NT2/D1 (cell line): ENCODE data around the gene BRINP3.

Experiments
- DNase-seq: peaks from one replicate; pipeline ENCODE4 v3.0.0-alpha.2; 2011; ENCODE audit warnings: low read depth, low spot score
- H3K27me3 ChIP-seq: 2 replicates; pipeline ENCODE4 v1.6.0; 2011; ENCODE audit warnings: mild to moderate bottlenecking; ENCODE audit not compliant: insufficient read length, insufficient read depth
- H3K36me3 ChIP-seq: 2 replicates; pipeline ENCODE4 v1.6.1; 2011; ENCODE audit warnings: mild to moderate bottlenecking, low read length, mixed read lengths; ENCODE audit not compliant: insufficient read depth, insufficient read length
- H3K4me1 ChIP-seq: 2 replicates; pipeline ENCODE4 v1.5.1; 2011; ENCODE audit not compliant: insufficient read depth, insufficient read length
- H3K4me3 ChIP-seq: 2 replicates; pipeline ENCODE4 v1.5.1; 2011; ENCODE audit warnings: low read depth; ENCODE audit not compliant: insufficient read length
- H3K9ac ChIP-seq: 2 replicates; pipeline ENCODE4 v1.6.0; 2011; ENCODE audit warnings: low read depth; ENCODE audit not compliant: insufficient read length
- H3K9me3 ChIP-seq: 2 replicates; pipeline ENCODE4 v1.5.1; 2011; ENCODE audit warnings: mild to moderate bottlenecking, low read length; ENCODE audit not compliant: insufficient read depth
- SUZ12 ChIP-seq: IDR thresholded peaks from 2 replicates; pipeline ENCODE4 v1.6.1; 2011; ENCODE audit not compliant: insufficient read length, insufficient read depth; ENCODE audit errors: extremely low read depth
- YY1 ChIP-seq: IDR thresholded peaks from 2 replicates; pipeline ENCODE4 v1.6.1; 2011; ENCODE audit not compliant: insufficient read length, insufficient read depth
- ZNF274 ChIP-seq: IDR thresholded peaks from 2 replicates; pipeline ENCODE4 v1.6.1; 2011; ENCODE audit warnings: mild to moderate bottlenecking, low read depth, low read length

Gene BRINP3

DNA sequence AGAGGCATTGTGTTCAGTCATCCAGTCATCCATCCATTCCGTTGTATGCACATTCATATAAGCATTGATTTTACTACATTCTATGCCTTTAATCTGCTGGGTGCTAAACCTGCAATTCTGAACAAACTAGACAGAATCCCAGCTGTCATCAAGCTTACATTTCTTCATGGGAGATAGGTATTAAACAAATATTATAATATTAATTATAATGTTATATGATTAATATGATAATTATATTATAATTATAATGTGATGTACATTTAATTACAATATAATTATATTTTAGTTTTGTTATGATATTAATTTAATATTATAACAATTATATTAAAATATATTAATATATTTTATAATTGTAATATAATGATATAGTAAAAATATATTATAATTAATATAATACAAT lies 112.4 kb downstream of the BRINP3 start:
- TF ChIP-seq YY1 = no peak
- Histone ChIP-seq H3K4me3 (no peak overlapping the region), H3K9ac (no peak overlapping the region), H3K4me1 (no peaks in the 10 kb centered on the region), H3K27me3 (no peaks in the 10 kb centered on the region), H3K36me3 (no peaks in the 10 kb centered on the region), H3K9me3 (peaks cover 12% of the 10 kb centered on the region)
- DNase-seq = no peak

DNA sequence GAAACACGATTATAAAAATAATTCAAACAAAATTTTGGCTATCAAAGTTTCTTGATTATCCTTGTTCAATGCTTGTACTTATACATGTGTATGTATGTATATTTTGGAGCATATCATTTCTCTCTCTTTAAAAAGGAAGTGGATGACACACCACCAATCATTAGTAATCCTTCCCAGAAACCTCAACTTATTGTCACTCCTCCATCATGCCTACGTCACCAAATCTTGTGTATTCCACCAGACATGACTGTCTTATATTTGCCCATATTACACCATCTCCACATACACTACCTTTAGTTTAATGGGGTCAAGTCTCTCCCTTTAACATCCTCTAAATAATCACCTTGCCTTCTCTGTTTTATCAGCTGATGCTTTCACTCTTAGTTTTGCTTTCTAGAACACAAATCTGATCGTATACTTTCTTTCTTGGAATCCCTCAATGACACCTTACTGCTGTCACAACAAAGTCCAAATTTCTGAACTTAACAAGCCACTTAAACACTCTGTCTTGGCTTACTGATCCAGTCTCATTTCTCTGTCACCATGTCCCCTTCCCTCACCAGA lies 124.0 kb downstream of the BRINP3 start:
- no peak for DNase-seq
- Histone ChIP-seq H3K4me3 (no peak overlapping the region), H3K36me3 (no peaks in the 10 kb centered on the region), H3K9me3 (no peaks in the 10 kb centered on the region), H3K4me1 (no peaks in the 10 kb centered on the region), H3K9ac (no peak overlapping the region), H3K27me3 (no peaks in the 10 kb centered on the region)
- TF ChIP-seq ZNF274 = no peak
- no peak for TF ChIP-seq YY1
- no peak for TF ChIP-seq SUZ12

DNA sequence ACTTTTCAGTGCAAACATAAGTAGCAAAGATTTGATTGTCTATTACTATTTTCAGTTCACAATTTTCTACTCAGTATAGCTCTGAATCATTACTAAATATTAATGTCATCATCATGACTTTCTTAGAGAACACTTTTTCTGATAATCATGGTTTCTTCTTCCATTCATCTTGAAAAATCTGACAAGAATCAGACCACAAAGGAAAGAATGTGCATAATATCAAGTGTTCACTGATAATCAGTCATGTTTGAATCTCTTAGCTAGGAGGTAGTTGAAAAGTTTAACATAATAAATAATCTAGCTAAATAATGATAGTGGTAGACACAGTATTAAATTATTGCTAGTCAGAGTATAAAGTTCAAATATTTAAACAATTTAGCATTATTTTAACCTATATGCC lies 133.2 kb downstream of the BRINP3 start:
- H3K27me3 ChIP-seq = no peaks in the 10 kb centered on the region
- no peak for DNase-seq
- TF ChIP-seq ZNF274 (no peak), YY1 (no peak), SUZ12 (no peak)

DNA sequence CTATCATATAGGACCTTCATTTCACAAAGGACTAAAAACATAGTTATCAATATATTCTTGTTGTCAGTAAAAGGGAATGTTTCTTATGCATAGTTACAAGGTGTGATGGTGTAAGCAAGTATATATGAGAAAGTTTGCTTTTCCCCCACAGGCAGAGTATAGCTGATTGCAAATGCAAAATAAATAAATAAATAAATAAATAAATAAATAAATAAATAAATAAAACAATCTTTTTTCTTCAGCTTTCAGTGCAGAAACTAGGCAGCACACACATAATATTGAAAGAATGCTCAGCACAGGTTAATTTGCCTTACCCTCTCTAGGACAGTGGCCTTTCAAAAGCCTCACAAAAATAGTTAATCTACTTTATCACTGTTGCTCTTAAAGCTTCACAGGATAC lies 138.8 kb downstream of the BRINP3 start:
- H3K36me3 ChIP-seq = no peaks in the 10 kb centered on the region
- no peak overlapping the region for H3K9ac ChIP-seq
- H3K4me3 ChIP-seq = no peak overlapping the region
- H3K9me3 ChIP-seq = no peaks in the 10 kb centered on the region
- DNase-seq = no peak
- TF ChIP-seq SUZ12 = no peak
- TF ChIP-seq ZNF274 = no peak
- no peak for TF ChIP-seq YY1
- no peaks in the 10 kb centered on the region for H3K27me3 ChIP-seq
- no peaks in the 10 kb centered on the region for H3K4me1 ChIP-seq

More for the DNA sequence above, 133.2 kb downstream of the BRINP3 start:
- Histone ChIP-seq H3K9me3 (no peaks in the 10 kb centered on the region), H3K4me1 (no peaks in the 10 kb centered on the region), H3K36me3 (no peaks in the 10 kb centered on the region), H3K9ac (no peak overlapping the region), H3K4me3 (no peak overlapping the region)

DNA sequence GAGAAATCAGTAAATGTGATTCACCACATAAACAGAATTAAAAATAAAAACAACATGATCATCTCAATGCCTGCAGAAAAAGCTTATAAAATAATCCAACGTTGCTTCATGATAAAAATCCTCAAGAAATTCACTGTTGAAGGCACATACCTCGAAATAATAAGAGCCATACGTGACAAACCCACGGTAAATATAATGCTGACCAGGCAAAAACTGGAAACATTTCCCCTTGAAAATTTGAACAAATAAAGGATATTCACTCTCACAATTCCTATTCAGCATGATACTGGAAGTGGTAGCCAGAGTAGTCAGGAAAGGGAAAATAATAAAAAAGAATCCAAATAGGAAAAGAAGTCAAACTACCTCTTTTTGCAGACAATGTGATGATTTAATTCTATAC lies 148.8 kb downstream of the BRINP3 start:
- Histone ChIP-seq H3K36me3 (no peaks in the 10 kb centered on the region), H3K4me3 (no peak overlapping the region), H3K9me3 (peaks cover 4% of the 10 kb centered on the region; the same call in 1 of the 2 replicates), H3K27me3 (no peaks in the 10 kb centered on the region), H3K4me1 (no peaks in the 10 kb centered on the region), H3K9ac (no peak overlapping the region)
- DNase-seq = no peak
- TF ChIP-seq ZNF274 = no peak
- no peak for TF ChIP-seq YY1
- TF ChIP-seq SUZ12 = no peak

DNA sequence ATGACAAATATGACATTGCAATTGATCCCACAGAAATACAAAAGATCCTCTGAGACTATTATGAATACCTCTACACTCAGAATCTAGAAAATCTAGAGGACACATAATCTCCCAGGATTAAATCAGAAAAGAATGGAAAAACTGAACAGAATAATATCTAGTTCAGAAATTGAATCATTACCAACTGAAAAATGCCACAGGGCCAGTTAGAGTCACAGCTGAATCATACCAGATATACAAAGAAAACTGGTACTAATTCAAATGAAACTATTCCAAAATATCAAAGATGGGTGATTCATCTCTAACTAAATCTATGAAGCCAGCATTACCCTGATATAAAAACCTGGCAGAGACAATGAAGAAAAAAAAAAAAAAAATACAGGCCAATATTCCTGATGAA lies 149.3 kb downstream of the BRINP3 start:
- H3K27me3 ChIP-seq = no peaks in the 10 kb centered on the region
- H3K36me3 ChIP-seq = no peaks in the 10 kb centered on the region
- TF ChIP-seq YY1 (no peak), SUZ12 (no peak), ZNF274 (no peak)
- no peak overlapping the region for H3K4me3 ChIP-seq
- peaks cover 4% of the 10 kb centered on the region; the same call in 1 of the 2 replicates for H3K9me3 ChIP-seq
- no peak for DNase-seq
- no peak overlapping the region for H3K9ac ChIP-seq
- no peaks in the 10 kb centered on the region for H3K4me1 ChIP-seq

DNA sequence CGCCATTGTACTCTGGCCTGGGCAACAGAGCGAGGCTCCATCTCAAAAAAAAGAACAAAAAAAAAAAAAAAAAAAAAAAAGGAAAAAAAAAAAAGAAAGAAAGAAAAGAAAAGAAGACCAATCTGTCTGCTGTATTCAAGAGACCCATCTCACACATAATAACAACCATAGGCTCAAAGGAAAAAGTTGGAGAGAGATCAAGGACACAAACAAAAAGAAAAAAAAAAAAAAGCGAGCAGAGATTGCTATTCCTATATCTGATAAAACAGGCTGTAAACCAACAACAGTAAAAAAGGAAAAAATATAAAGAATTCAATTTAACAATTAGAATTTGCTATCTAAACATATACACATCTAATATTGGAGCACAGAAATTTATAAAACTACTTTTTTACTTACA lies 150.4 kb downstream of the BRINP3 start:
- Histone ChIP-seq H3K36me3 (no peaks in the 10 kb centered on the region), H3K9me3 (peaks cover 4% of the 10 kb centered on the region; the same call in 1 of the 2 replicates), H3K9ac (no peak overlapping the region), H3K4me3 (no peak overlapping the region), H3K4me1 (no peaks in the 10 kb centered on the region), H3K27me3 (no peaks in the 10 kb centered on the region)
- DNase-seq = no peak
- no peak for TF ChIP-seq YY1
- TF ChIP-seq SUZ12 = no peak
- TF ChIP-seq ZNF274 = no peak
